GM12801 (cell line): ENCODE results near the gene OR4N2.
"Not testable (repeated sequence)": the region's sequence is repeated elsewhere in the genome, so short reads cannot be mapped to it uniquely, and the experiment has no call there.

Experiments used
- CTCF ChIP-seq: IDR thresholded peaks from one replicate; pipeline ENCODE4 v1.5.1; 2011; ENCODE audit warnings: control low read depth; ENCODE audit not compliant: insufficient read length; ENCODE audit errors: extremely low read depth

The OR4N2 gene, protein sequence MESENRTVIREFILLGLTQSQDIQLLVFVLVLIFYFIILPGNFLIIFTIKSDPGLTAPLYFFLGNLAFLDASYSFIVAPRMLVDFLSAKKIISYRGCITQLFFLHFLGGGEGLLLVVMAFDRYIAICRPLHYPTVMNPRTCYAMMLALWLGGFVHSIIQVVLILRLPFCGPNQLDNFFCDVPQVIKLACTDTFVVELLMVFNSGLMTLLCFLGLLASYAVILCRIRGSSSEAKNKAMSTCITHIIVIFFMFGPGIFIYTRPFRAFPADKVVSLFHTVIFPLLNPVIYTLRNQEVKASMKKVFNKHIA

DNA sequence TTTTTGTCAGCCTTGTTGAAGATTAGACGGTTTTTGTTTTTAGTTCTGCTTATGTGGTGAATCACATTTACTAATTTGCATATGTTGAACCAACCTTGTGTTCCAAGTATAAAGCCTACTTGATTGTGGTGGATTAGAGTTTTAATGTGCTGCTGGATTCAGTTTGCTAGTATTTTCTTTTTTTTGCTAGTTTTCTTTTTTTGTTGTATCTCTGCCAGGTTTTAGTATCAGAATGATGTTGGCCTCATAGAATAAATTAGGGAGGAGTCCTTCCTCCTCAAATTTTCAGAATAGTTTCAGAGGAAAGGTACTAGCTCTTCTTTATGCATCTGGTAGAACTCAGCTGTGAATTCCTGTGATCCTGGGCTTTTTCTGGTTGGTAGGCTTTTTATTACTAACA is at the start of gene OR4N2:
OR4N2 (plus strand) TSS at position 301 of the 400 bp plus-strand sequence. CDS start 23,679 bp downstream, outside the sequence.
- TF ChIP-seq CTCF = not testable (repeated sequence)

DNA sequence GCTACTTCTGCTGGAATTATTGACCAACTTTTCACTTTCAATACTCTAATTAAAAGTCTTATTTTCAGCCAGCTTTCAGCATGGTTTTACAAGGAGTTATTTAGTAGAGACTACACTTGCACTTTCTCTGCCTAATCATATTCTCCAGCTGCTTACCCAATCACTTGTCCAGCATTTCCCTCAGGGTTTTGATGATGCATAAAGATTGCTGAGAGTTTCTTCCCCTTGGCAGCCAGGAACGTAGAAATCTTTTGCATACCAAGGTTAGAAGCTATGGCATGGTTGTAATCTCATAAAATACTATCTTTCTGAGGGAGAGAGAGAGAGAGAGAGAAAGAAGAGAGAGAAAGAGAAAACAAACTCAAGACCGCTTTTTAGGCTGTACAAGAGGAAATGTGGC is 49.4 kb upstream of the OR4N2 start:
- no peak for TF ChIP-seq CTCF

- no peak for TF ChIP-seq CTCF
These were observed 31.6 kb upstream of the OR4N2 start for GRCh38 chr14:19771895-19772430.

DNA sequence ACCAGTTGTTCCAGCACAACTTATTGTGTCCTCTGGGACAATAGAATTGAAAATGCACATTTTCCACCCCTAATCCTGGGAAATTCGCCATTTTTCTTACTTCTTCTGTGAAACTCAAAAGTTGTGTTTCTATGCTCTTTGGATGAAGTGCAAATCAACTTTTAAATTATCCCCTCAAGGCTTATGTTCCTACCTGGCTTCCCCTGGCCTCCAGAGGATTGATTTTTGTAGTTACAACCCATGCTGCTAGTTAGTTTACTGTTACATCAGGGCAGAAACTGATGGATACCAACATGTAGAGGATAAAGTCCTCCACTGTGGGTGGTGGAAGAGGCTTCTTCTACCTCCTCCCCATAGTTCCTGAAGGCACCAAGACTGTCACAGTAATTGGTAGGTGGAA is 30.4 kb upstream of the OR4N2 start, which contains the start of gene OR4M1:
OR4M1 (plus strand) TSS at position 301 of the 400 bp plus-strand sequence. CDS start 6,819 bp downstream, outside the sequence.
- not testable (repeated sequence) for TF ChIP-seq CTCF

DNA sequence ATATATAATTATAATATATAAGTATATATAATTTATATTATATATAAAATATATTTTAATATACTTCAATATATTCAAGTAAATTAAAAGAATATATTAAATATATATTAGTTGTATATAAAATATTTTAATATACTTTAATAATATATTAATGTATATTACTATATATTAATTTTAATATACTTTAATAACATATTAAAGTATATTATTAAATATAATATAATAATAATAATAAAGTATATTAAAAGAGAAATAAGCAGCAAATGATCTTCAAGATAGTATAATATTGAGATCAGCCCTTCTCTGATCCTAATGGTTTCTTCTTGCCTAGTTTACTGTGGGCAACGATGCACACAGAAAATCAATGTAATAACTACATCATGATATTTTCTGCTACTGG is 28.0 kb upstream of the OR4N2 start:
- no peak for TF ChIP-seq CTCF

DNA sequence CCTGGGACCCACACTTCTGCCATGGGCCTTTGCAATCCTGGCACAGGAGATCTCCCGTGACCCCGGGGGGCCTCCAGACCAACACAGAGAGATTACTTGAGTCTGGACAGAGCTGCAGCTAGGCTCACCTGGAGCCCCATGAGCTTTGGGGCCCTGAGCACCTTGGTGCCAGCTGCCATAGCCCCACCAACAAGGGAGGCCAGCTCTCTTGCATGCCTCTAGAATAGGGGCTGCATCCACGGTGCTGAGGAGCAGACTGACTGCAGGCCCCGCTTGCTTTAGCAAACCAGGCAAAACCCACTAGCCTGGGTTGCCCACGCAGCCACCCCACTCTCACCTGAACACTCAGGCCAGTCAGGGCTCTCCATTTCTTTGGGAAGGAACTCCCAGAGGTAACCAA is 3.7 kb upstream of the OR4N2 start:
- TF ChIP-seq CTCF = no peak

DNA sequence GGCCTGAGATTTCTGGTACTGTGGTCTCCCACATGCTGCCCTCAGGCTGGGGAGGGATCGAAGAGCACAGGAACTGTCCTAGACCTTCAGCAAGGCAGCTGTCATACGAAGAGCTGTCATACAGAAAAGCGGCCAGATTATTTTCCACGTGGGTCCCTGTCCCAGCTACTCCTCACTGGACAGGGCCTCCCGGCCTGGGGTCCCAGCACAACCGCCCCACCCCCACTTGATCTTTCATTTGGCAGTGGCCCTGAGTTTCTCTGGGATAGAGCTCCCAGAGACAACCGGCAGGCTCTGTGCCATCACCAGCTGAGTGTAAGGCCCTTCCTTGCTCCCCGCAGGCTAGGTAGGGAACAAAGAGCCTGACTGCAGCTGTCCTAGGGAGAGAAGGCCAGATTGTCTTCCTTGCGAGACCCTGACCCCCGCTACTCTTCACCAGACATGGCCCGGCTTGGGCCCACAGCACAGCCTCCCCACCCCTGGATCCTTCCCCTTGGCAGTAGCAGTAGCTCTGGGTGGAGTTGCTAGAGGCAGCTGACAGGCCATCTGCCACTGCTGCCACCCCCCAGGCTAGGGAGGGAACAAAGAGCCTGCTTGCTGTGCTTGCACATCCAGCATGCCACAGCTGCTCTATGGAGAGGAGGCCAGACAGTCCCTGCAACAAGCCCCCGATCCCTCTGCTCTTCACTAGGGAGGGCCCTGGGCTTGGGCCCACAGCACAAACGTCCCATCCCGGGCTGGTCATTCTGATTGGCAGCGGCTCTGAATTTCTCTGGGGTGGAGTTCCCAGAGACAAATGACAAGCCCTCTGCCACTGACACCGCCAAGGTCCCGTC is 3.1 kb upstream of the OR4N2 start:
- TF ChIP-seq CTCF = no peak
